Kidney (tissue), 14 donors: ENCODE measurements around the gene GALNT9. TPM values are rescaled to one million over a fixed set of nuclear protein-coding genes. Genes with fewer than 3 reads are reported as not detected.

Experiments used
- DNase-seq, 5 donors: peaks; one replicate each; pipeline ENCODE4 v3.0.0-alpha.2; 2013 to 2020
- FAIRE-seq: peaks from 2 replicates; lab custom pipeline; 2012; peaks lifted over from hg19 to GRCh38; lab: Jason Lieb, UNC
- H3K27ac ChIP-seq, 2 donors: one replicate each; pipeline ENCODE4 v1.7.0; 2013; ENCODE audit warnings: low read depth in 2 of 2, low read length in 2 of 2, inconsistent platforms in 1 of 2
- H3K27me3 ChIP-seq: one replicate; pipeline ENCODE4 v1.7.1; 2013; ENCODE audit warnings: low read length, inconsistent platforms; ENCODE audit not compliant: control insufficient read depth, insufficient read depth
- H3K36me3 ChIP-seq, 3 donors: one replicate each; pipeline versions ENCODE4 v1.7.0 to v1.7.1; 2013; ENCODE audit warnings: low read length in 3 of 3, control low read depth in 1 of 3, inconsistent platforms in 1 of 3; ENCODE audit not compliant: insufficient read depth in 3 of 3, control insufficient read depth in 2 of 3
- H3K4me1 ChIP-seq, 3 donors: one replicate each; pipeline versions ENCODE4 v1.7.0 to v1.7.1; 2013; ENCODE audit warnings: low read length in 3 of 3, inconsistent platforms in 1 of 3, low read depth in 1 of 3; ENCODE audit not compliant: control insufficient read depth in 2 of 3, insufficient read depth in 2 of 3
- H3K4me3 ChIP-seq, 3 donors: one replicate each; pipeline versions ENCODE4 v1.7.0 to v1.8.1; 2013; ENCODE audit warnings: low read length in 3 of 3, control low read depth in 1 of 3, inconsistent platforms in 1 of 3
- H3K9ac ChIP-seq, 3 donors: one replicate each; pipeline versions ENCODE4 v1.7.0 to v1.7.1; 2013; ENCODE audit warnings: low read length in 3 of 3, control low read depth in 1 of 3, inconsistent platforms in 1 of 3
- H3K9me3 ChIP-seq, 3 donors: one replicate each; pipeline versions ENCODE4 v1.7.0 to v1.7.1; 2013; ENCODE audit warnings: low read length in 3 of 3, control low read depth in 1 of 3, inconsistent platforms in 1 of 3; ENCODE audit not compliant: control insufficient read depth in 2 of 3, insufficient read depth in 1 of 3
- CTCF ChIP-seq: IDR thresholded peaks from 3 replicates; pipeline ENCODE4 v1.5.1; 2012; ENCODE audit warnings: mild to moderate bottlenecking, moderate library complexity, borderline replicate concordance; ENCODE audit not compliant: insufficient read depth; ENCODE audit errors: extremely low read depth
- intact Hi-C: fragments of 100-400 bp; cut with DNase I; formaldehyde crosslinking; loops from one replicate; pipeline ENCODE4 v1.11.1; 2022
- polyA plus RNA-seq: library from polyadenylated mRNA; stranded (reverse); fragments of 350-450 nt; fragmentation: Illumina TruSeq; extraction: RNeasy Lipid Tissue Mini Kit (QIAGEN cat#74804); gene quantifications from one replicate; pipeline ENCODE4 v1.2.3, GENCODE V29; 2014; ENCODE audit warnings: low read depth, low replicate concordance; ENCODE audit not compliant: insufficient read depth
- total RNA-seq: library from RNA; stranded (reverse); fragmentation: NEBNext Ultra II Directional; extraction: Animal tissue kit (Norgen Biotek cat#: 25700); gene quantifications from one replicate; pipeline ENCODE4 v1.2.1, GENCODE V29; 2021
- donor health status: control.
- donor health status: control.
- donor health status: control.
- donor health status: control.
- donor health status: control.
- donor health status: DM: yes; HTN: yes; CAD: no.
- donor health status: Normal renal cell carcinoma (clear cell type).

GALNT9 gene
- total and polyA plus RNA-seq, 2 donors from 2014 or later = 4.8 to 20.7 TPM

- Histone ChIP-seq H3K9ac (no peak overlapping the region), H3K27me3 (peaks cover 4% of the 10 kb centered on the region), H3K9me3 (no peaks in the 10 kb centered on the region), H3K27ac (no peak overlapping the region), H3K4me1 (peaks cover 0 to 8% (median 0%) of the 10 kb centered on the region in 3 donors), H3K36me3 (no peaks in the 10 kb centered on the region), H3K4me3 (no peak overlapping the region)
- no peak for TF ChIP-seq CTCF
- FAIRE-seq (no peak), DNase-seq (peak in 3 of 5 donors; percentile 36 to 81 (median 52))
- intact Hi-C loops = no loop called here
Observed at GRCh38 chr12:132323171-132324010, 6.0 kb downstream of the GALNT9 start.

- FAIRE-seq (no peak), DNase-seq (peak in 2 of 5 donors; percentile 55 to 75)
- no peak for TF ChIP-seq CTCF
- H3K4me3 ChIP-seq = no peak overlapping the region
- H3K9me3 ChIP-seq = no peaks in the 10 kb centered on the region
- H3K36me3 ChIP-seq = no peaks in the 10 kb centered on the region
- intact Hi-C loops = no loop called here
- no peak overlapping the region for H3K27ac ChIP-seq
- no peaks in the 10 kb centered on the region for H3K27me3 ChIP-seq
- peaks cover 0 to 3% (median 0%) of the 10 kb centered on the region in 3 donors for H3K4me1 ChIP-seq
- H3K9ac ChIP-seq = no peak overlapping the region
Observed at GRCh38 chr12:132322206-132323132, 6.9 kb downstream of the GALNT9 start.

- Histone ChIP-seq H3K27me3 (no peaks in the 10 kb centered on the region), H3K27ac (no peak overlapping the region), H3K9me3 (no peaks in the 10 kb centered on the region), H3K4me3 (no peak overlapping the region), H3K4me1 (no peaks in the 10 kb centered on the region), H3K36me3 (no peaks in the 10 kb centered on the region), H3K9ac (no peak overlapping the region)
- peak in 1 of 5 donors; percentile 59 for DNase-seq
- FAIRE-seq = no peak
- intact Hi-C loops = no loop called here
- no peak for TF ChIP-seq CTCF
Observed at GRCh38 chr12:132321321-132322118, 7.9 kb downstream of the GALNT9 start.
